ENCODE data around the gene YIF1A.
"Not testable (repeated sequence)": the region's sequence is repeated elsewhere in the genome, so short reads cannot be mapped to it uniquely, and the experiment has no call there.

DNA sequence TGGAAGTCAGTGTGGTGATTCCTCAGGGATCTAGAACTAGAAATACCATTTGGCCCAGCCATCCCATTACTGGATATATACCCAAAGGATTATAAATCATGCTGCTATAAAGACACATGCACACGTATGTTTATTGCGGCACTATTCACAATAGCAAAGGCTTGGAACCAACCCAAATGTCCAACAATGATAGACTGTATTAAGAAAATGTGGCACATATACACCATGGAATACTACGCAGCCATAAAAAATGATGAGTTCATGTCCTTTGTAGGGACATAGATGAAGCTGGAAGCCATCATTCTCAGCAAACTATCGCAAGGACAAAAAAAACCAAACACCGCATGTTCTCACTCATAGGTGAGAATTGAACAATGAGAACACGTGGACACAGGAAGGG lies 31.8 kb upstream of the YIF1A start:
- not testable (repeated sequence) for TF ChIP-seq POLR2A, CTCF (IDR thresholded peaks at IDR 0.05)
